Activated CD4-positive, alpha-beta T cell treated with anti-CD3 and anti-CD28 coated beads, Interleukin-2, amount 50 U/mL, for 1 hour (primary cell): ENCODE measurements around the gene ATMIN.

Experiments used
- DNase-seq: peaks from one replicate; pipeline ENCODE4 v3.0.0-alpha.2; 2020

The ATMIN gene

GRCh38 chr16:81006813-81007695 lies 28.6 kb upstream of the ATMIN start, which contains the start of the genes CENPN and CMC2:
Gene CENPN, plus strand, starts transcription at chr16:81007214. Its CDS starts 4,726 bp downstream, at chr16:81011940.
Gene CMC2, minus strand, starts transcription at chr16:81006885. Its CDS starts 9,491 bp downstream, at chr16:80997394.
- DNase-seq, result peak; percentile 97

- DNase-seq, result no peak
These were observed 27.2 kb upstream of the ATMIN start for GRCh38 chr16:81008505-81008789.

- DNase-seq, result no peak
These were observed 22.7 kb upstream of the ATMIN start for GRCh38 chr16:81012974-81013373.

- no peak for DNase-seq
These were observed 21.0 kb upstream of the ATMIN start for GRCh38 chr16:81014672-81015071.

GRCh38 chr16:81018496-81018895 lies 17.1 kb upstream of the ATMIN start:
- DNase-seq, result no peak

GRCh38 chr16:81026429-81026828 lies 9.2 kb upstream of the ATMIN start:
- DNase-seq, result no peak

- no peak for DNase-seq
These were observed 5.6 kb upstream of the ATMIN start for GRCh38 chr16:81029930-81030604.

GRCh38 chr16:81035975-81036750 lies 521 bp downstream of the ATMIN start:
- DNase-seq, result peak; percentile 41

GRCh38 chr16:81036751-81037350 lies 1.2 kb downstream of the ATMIN start:
- DNase-seq, result no peak

GRCh38 chr16:81040131-81040530 lies 4.5 kb downstream of the ATMIN start:
- DNase-seq, result no peak

GRCh38 chr16:81040842-81041241 lies 5.2 kb downstream of the ATMIN start:
- no peak for DNase-seq

GRCh38 chr16:81041696-81042095 lies 6.1 kb downstream of the ATMIN start:
- DNase-seq, result no peak

- DNase-seq, result no peak
These were observed 7.2 kb downstream of the ATMIN start for GRCh38 chr16:81042821-81043220.

- DNase-seq, result no peak
These were observed 18.1 kb downstream of the ATMIN start for GRCh38 chr16:81053761-81054160.

- DNase-seq, result no peak
These were observed 25.1 kb downstream of the ATMIN start for GRCh38 chr16:81060576-81061306.

GRCh38 chr16:81061307-81061640 lies 25.6 kb downstream of the ATMIN start:
- DNase-seq, result no peak

- no peak for DNase-seq
These were observed 26.4 kb downstream of the ATMIN start for GRCh38 chr16:81061871-81062608.

GRCh38 chr16:81066681-81067080 lies 31.0 kb downstream of the ATMIN start:
- no peak for DNase-seq

GRCh38 chr16:81067166-81067565 lies 31.5 kb downstream of the ATMIN start:
- no peak for DNase-seq

GRCh38 chr16:81069063-81069462 lies 33.4 kb downstream of the ATMIN start:
- no peak for DNase-seq

GRCh38 chr16:81070979-81071378 lies 35.3 kb downstream of the ATMIN start:
- DNase-seq, result no peak

- DNase-seq, result no peak
These were observed 36.2 kb downstream of the ATMIN start for GRCh38 chr16:81071805-81072204.
